Measurements from ENCODE around the gene RAI14. TPM values are rescaled to one million over a fixed set of nuclear protein-coding genes. Genes with fewer than 3 reads are reported as not detected.

RAI14 gene
- total and polyA plus RNA-seq, 2 experiments from 2014 or later: 42.2 to 49.6 TPM

- no peak for DNase-seq (ENCODE audit: low spot score)
- H3K9me3 ChIP-seq (ENCODE audit: low read depth): no peaks in the 10 kb centered on the region
- H3K27ac ChIP-seq: no peak overlapping the region
- no peak overlapping the region for H3K4me2 ChIP-seq
- H3K79me2 ChIP-seq: no peaks in the 10 kb centered on the region
- no peak overlapping the region for H2AFZ ChIP-seq
- no peaks in the 10 kb centered on the region for H3K36me3 ChIP-seq (replicated peaks; ENCODE audit: insufficient read depth, low read depth)
- no peaks in the 10 kb centered on the region for H3K9me2 ChIP-seq (replicated peaks; ENCODE audit: insufficient read depth)
- WGBS (ENCODE audit: low lambda C conversion rate, missing lambda C conversion rate): 83% methylated on average over 7 of the region's 7 CpGs
- H4K20me1 ChIP-seq (ENCODE audit: insufficient read depth, poor library complexity, severe bottlenecking): no peaks in the 10 kb centered on the region
- no peaks in the 10 kb centered on the region for H3K4me1 ChIP-seq (ENCODE audit: insufficient read depth)
- TF ChIP-seq EZH2 (IDR thresholded peaks at IDR 0.05; ENCODE audit: borderline replicate concordance) (no peak), CTCF (IDR thresholded peaks at IDR 0.05; ENCODE audit: poor library complexity) (no peak), EZH2phosphoT487 (IDR thresholded peaks at IDR 0.05; ENCODE audit: low read depth, severe bottlenecking, unreplicated experiment) (no peak)
- no peak overlapping the region for H3K4me3 ChIP-seq
- no peaks in the 10 kb centered on the region for H3K27me3 ChIP-seq
Measured at GRCh38 chr5:34842554-34842953, 186.4 kb downstream of the RAI14 start.

- Histone ChIP-seq H3K4me3 (no peak overlapping the region), H3K27me3 (no peaks in the 10 kb centered on the region), H3K9me3 (ENCODE audit: low read depth) (no peaks in the 10 kb centered on the region), H3K9me2 (replicated peaks; ENCODE audit: insufficient read depth) (no peaks in the 10 kb centered on the region), H3K4me1 (ENCODE audit: insufficient read depth) (no peaks in the 10 kb centered on the region), H2AFZ (no peak overlapping the region), H3K27ac (no peak overlapping the region), H3K36me3 (replicated peaks; ENCODE audit: insufficient read depth, low read depth) (no peaks in the 10 kb centered on the region), H3K79me2 (no peaks in the 10 kb centered on the region), H4K20me1 (ENCODE audit: insufficient read depth, poor library complexity, severe bottlenecking) (no peaks in the 10 kb centered on the region), H3K4me2 (no peak overlapping the region)
- WGBS (ENCODE audit: low lambda C conversion rate, missing lambda C conversion rate): 85% methylated on average over 2 of the region's 2 CpGs
- DNase-seq (ENCODE audit: low spot score): no peak
- TF ChIP-seq CTCF (IDR thresholded peaks at IDR 0.05; ENCODE audit: poor library complexity) (no peak), EZH2phosphoT487 (IDR thresholded peaks at IDR 0.05; ENCODE audit: low read depth, severe bottlenecking, unreplicated experiment) (no peak)
Measured at GRCh38 chr5:34843497-34843896, 187.4 kb downstream of the RAI14 start.

- TF ChIP-seq EZH2phosphoT487 (IDR thresholded peaks at IDR 0.05; ENCODE audit: low read depth, severe bottlenecking, unreplicated experiment): no peak
- no peak overlapping the region for H3K27ac ChIP-seq
- no peak overlapping the region for H3K4me3 ChIP-seq
- H2AFZ ChIP-seq: no peak overlapping the region
- WGBS (ENCODE audit: low lambda C conversion rate, missing lambda C conversion rate): 85% methylated on average over 3 of the region's 3 CpGs
- no peaks in the 10 kb centered on the region for H3K27me3 ChIP-seq
- H3K36me3 ChIP-seq (replicated peaks; ENCODE audit: insufficient read depth, low read depth): no peaks in the 10 kb centered on the region
- no peaks in the 10 kb centered on the region for H3K79me2 ChIP-seq
- H3K4me1 ChIP-seq (ENCODE audit: insufficient read depth): no peaks in the 10 kb centered on the region
- H3K4me2 ChIP-seq: no peak overlapping the region
- H3K9me3 ChIP-seq (ENCODE audit: low read depth): no peaks in the 10 kb centered on the region
- no peaks in the 10 kb centered on the region for H3K9me2 ChIP-seq (replicated peaks; ENCODE audit: insufficient read depth)
- no peaks in the 10 kb centered on the region for H4K20me1 ChIP-seq (ENCODE audit: insufficient read depth, poor library complexity, severe bottlenecking)
- no peak for DNase-seq (ENCODE audit: low spot score)
Measured at GRCh38 chr5:34844106-34844505, 188.0 kb downstream of the RAI14 start.

GRCh38 chr5:34844999-34845398 is 188.9 kb downstream of the RAI14 start:
- H3K9me3 ChIP-seq (ENCODE audit: low read depth): no peaks in the 10 kb centered on the region
- TF ChIP-seq EZH2phosphoT487 (IDR thresholded peaks at IDR 0.05; ENCODE audit: low read depth, severe bottlenecking, unreplicated experiment) (no peak), CTCF (IDR thresholded peaks at IDR 0.05; ENCODE audit: poor library complexity) (no peak), EZH2 (IDR thresholded peaks at IDR 0.05; ENCODE audit: borderline replicate concordance) (no peak)
- no peak overlapping the region for H3K27ac ChIP-seq
- H2AFZ ChIP-seq: no peak overlapping the region
- WGBS (ENCODE audit: low lambda C conversion rate, missing lambda C conversion rate): 97% methylated on average over 3 of the region's 4 CpGs
- H3K36me3 ChIP-seq (replicated peaks; ENCODE audit: insufficient read depth, low read depth): no peaks in the 10 kb centered on the region
- no peaks in the 10 kb centered on the region for H3K9me2 ChIP-seq (replicated peaks; ENCODE audit: insufficient read depth)
- no peaks in the 10 kb centered on the region for H3K79me2 ChIP-seq
- H3K4me1 ChIP-seq (ENCODE audit: insufficient read depth): no peaks in the 10 kb centered on the region
- H3K4me3 ChIP-seq: no peak overlapping the region
- no peaks in the 10 kb centered on the region for H4K20me1 ChIP-seq (ENCODE audit: insufficient read depth, poor library complexity, severe bottlenecking)
- H3K4me2 ChIP-seq: no peak overlapping the region
- no peak for DNase-seq (ENCODE audit: low spot score)
- H3K27me3 ChIP-seq: no peaks in the 10 kb centered on the region
